WTC11 (cell line): ENCODE data around the gene POMGNT2.

ENCODE experiments used
- NFYB ChIP-seq: sonication (generic); formaldehyde crosslinking; conservative IDR thresholded peaks from 2 replicates; pipeline ENCODE4 v1.8.0; 2022; ENCODE audit warnings: low read depth, missing genetic modification reagents
- ZNF671 ChIP-seq: fragments of 250-450 bp; sonication (Bioruptor Pico); IDR thresholded peaks from 2 replicates; pipeline ENCODE4 v1.8.0; 2021; ENCODE audit warnings: mild to moderate bottlenecking

GRCh38 chr3:43142472-43142871, 36.6 kb upstream of the POMGNT2 start:
- TF ChIP-seq NFYB (CRISPR knock-in tag) (no peak), ZNF671 (CRISPR knock-in tag) (no peak)
